T-helper 2 cell treated with Interferon-gamma antibody and Interleukin-4, amounts not matched to agents 5 μg/mL and 100 μg/mL, for 36 hours (primary cell): ENCODE measurements around the gene SPC24.
"Not testable (repeated sequence)": the region's sequence is repeated elsewhere in the genome, so short reads cannot be mapped to it uniquely, and the experiment has no call there.

Experiments used
- DNase-seq: peaks from one replicate; pipeline ENCODE4 v3.0.0; 2021; ENCODE audit warnings: low spot score
- H3K27ac Mint-ChIP-seq: one replicate; pipeline ENCODE4 v1.8.0; 2021; ENCODE audit warnings: mild to moderate bottlenecking, mixed read lengths
- H3K27me3 Mint-ChIP-seq: one replicate; pipeline ENCODE4 v1.8.0; 2021; ENCODE audit warnings: low read depth, mixed read lengths
- H3K36me3 Mint-ChIP-seq: one replicate; pipeline ENCODE4 v1.8.0; 2021; ENCODE audit warnings: low read depth, mixed read lengths
- H3K4me1 Mint-ChIP-seq: one replicate; pipeline ENCODE4 v1.8.0; 2021; ENCODE audit warnings: low read depth, mixed read lengths
- H3K4me3 Mint-ChIP-seq: one replicate; pipeline ENCODE4 v1.8.0; 2022; ENCODE audit warnings: mild to moderate bottlenecking, moderate library complexity, mixed read lengths
- H3K9me3 Mint-ChIP-seq: one replicate; pipeline ENCODE4 v1.8.0; 2021; ENCODE audit warnings: mixed read lengths

Gene SPC24

DNA sequence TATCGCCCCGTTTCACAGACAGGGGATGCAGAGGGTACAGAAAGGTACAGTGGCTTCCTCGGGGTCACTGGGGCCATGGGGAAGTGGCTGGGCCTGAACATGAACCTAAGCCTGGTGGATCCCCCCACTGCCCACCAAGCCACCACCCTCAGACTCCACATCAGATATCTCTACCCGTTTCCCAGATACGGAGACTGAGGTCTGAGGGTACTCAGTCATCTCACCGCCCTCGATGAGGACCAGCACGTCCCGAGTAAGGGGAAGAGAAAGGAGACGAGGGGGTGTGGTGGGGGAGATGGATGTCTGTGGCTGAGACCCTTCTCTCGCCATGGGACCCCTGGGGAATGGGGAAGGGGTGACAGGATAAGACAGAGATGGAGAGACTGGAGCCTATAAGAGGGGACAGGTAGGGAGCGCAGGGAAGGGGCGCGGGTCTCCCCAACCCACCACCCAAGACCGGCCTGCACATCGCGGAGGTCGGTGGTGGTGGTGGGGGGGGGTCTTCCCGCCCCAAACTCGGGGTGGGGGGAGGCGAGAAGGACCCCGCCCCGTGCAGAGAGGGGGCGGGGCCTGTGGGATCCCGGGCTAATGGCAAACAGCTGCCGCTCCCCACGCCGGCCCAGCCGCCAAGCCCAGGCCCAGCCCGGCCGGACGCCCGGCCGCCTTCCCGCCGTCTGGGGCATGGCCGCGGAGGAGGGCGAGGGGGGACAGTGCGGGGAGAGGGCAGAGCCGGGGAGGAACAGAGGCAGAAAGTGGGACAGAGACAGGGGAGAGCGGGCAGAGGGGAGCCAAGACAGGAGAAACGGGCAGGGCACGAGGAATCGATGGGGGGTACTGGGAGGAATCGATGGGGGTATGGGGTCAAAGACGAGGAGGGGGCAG, 41.1 kb upstream of the SPC24 start:
- DNase-seq = no peak
- H3K4me1 Mint-ChIP-seq = peaks cover 4% of the 10 kb centered on the region
- no peaks in the 10 kb centered on the region for H3K36me3 Mint-ChIP-seq
- peaks cover 13% of the 10 kb centered on the region for H3K27me3 Mint-ChIP-seq
- H3K4me3 Mint-ChIP-seq = peak overlapping the region; percentile 78
- no peak overlapping the region for H3K27ac Mint-ChIP-seq
- H3K9me3 Mint-ChIP-seq = no peaks in the 10 kb centered on the region

DNA sequence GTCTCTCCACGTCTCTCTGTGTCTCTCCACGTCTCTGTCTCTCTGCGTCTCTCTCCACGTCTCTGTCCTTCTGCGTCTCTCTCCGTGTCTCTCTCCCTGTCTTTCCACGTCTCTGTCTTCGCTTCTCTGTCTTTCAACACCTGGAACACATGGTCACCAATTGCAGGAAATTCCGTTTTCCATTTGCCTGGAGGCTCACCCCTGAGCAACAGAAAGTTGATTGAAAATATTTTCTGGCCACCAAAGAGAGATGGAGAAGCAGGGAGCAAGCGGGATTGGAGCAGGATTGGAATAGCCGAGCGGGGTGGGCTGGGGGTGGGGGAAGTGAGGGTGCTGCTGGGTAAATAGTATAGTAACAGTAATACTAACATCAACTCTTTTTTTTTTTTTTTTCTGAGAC, 40.1 kb upstream of the SPC24 start:
- DNase-seq = no peak
- peaks cover 4% of the 10 kb centered on the region for H3K4me1 Mint-ChIP-seq
- no peaks in the 10 kb centered on the region for H3K9me3 Mint-ChIP-seq
- H3K27ac Mint-ChIP-seq = no peak overlapping the region
- H3K27me3 Mint-ChIP-seq = peaks cover 13% of the 10 kb centered on the region
- H3K4me3 Mint-ChIP-seq = no peak overlapping the region
- H3K36me3 Mint-ChIP-seq = no peaks in the 10 kb centered on the region

DNA sequence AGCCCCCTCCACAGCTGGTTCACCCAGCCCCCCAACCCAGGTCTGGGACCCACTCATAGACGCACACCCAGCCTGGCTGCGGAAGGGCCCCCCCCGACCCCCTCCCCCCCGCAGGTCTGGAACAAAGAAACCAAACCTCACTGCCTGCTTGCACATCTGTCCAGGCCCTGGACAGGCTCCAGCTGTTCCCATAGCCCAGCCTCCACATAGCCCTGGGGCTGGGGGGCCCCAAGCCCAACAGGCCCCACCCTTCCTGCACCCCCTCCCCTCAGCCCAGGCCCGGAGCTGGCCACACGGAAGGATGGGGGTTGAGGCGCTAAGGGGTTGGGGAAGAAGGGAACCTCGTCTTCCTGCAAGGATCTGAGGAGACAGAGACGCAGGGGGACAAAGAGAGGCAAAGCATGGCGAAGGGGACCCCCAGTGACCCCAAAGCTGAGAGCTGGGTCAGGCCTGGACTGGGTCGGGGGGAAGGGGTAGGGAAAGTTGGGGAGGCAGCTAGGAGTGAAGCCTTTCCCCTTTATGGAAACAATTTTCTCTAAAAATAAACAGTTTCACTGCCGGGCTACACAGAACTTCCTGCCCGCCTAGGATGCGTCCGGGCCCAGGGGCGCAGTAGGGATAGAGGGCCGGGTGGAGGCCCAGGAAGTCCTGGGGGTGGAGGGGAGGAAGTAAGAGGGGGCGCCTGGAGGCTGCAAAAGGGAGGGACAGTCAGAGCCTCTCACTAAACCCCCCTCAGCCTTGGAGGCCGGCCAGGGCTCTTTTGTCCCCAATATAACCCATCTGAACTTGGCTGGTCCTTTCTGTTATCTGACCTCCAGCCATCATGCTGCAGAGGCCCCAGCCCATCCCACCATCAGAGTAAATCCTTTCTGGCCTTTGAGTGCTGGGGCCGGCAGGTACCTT, 39.3 kb upstream of the SPC24 start:
- Mint-ChIP-seq H3K36me3 (no peaks in the 10 kb centered on the region), H3K27ac (no peak overlapping the region), H3K4me3 (no peak overlapping the region), H3K27me3 (peaks cover 13% of the 10 kb centered on the region), H3K9me3 (no peaks in the 10 kb centered on the region), H3K4me1 (peaks cover 4% of the 10 kb centered on the region)
- no peak for DNase-seq

DNA sequence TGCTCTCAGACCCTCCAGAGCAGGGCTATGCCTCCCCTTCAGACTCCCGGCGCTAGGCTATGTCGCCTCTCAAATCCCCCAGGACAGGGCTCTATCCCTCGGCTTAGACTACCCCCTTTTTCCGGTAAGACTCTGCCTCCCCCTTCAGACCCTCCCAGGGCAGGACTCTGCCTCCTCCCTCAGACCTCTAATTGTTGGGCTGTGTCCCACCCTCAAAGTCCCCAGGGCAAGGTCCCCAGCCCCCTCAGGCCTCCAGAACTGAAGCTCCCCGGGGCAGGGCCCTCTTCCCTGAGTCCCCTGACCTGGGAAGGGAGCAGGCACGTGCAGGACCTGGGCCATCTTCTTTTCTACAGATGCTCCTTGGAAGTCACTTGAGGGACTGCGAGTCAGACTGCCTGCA, 38.6 kb upstream of the SPC24 start:
- Mint-ChIP-seq H3K4me1 (peaks cover 4% of the 10 kb centered on the region), H3K36me3 (no peaks in the 10 kb centered on the region), H3K27ac (no peak overlapping the region), H3K4me3 (no peak overlapping the region), H3K27me3 (peaks cover 9% of the 10 kb centered on the region), H3K9me3 (no peaks in the 10 kb centered on the region)
- no peak for DNase-seq

DNA sequence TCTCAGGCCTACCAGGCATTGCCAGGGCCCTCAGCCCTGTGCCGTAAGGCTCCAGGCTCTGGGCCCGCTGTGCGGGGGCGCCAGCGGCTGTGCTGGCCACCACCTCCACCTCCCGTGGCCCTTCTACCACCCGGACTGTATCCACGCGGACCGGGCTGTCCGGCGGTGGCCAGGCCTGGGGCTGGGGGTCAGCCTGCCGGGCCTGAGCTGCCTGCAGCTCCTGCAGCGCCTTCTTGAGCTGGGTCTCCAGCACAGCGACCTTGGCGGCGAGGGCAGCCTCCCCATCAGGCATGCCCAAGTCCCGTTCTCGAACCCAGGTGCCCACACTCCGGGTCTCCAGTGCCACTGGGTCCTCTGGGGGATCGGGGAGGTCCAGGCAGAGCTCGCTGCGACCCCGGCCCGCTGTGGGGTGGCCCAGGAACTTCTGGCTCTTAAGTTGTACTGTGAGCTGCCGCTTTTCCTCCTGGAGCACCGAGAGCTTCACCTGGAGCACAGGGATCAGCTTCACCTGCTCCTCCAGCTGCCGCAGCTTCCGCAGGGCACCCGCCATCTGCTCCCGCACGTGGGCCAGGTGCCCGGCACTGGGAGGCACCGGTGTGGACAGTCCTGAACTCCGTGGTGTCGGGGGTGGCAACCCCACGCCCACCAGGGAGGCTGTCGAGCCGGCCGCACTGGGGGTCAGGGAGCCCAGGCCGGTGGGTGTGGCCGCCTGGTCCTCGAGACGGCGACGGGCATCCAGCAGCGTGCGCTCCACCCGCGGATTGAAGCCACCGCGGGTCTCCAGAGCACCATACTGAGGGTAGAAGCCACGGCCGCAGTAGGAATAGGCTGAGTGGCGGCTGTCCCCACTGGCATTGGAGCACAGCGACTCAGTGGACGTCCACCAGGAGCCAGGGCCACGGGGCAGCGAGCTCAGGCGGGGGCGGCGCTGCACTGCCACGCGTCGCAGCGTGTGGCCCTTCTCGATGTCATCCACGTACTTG, 37.7 kb upstream of the SPC24 start:
- no peaks in the 10 kb centered on the region for H3K36me3 Mint-ChIP-seq
- H3K27ac Mint-ChIP-seq = no peak overlapping the region
- no peaks in the 10 kb centered on the region for H3K9me3 Mint-ChIP-seq
- no peak for DNase-seq
- H3K4me3 Mint-ChIP-seq = no peak overlapping the region
- peaks cover 4% of the 10 kb centered on the region for H3K4me1 Mint-ChIP-seq
- H3K27me3 Mint-ChIP-seq = peaks cover 9% of the 10 kb centered on the region

DNA sequence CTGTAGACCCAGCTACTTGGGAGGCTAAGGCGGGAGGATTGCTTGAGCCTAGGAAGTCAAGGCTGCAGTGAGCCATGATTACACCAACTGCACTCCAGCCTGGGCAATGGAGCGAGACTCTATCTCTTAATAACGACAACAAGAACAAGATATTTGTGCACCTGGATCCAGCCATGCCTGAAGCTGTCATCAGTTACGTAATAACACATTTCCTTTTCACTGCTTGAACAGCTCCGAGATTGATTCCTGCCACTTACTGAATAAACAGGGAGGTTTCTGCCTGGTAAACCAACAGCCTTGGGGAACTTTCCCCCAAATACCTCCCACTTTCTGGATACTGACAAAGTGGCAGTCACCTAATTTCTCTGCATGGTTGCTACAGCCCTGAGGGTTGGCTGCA, 36.4 kb upstream of the SPC24 start:
- Mint-ChIP-seq H3K27ac (no peak overlapping the region), H3K27me3 (peaks cover 9% of the 10 kb centered on the region), H3K9me3 (no peaks in the 10 kb centered on the region), H3K36me3 (no peaks in the 10 kb centered on the region), H3K4me3 (no peak overlapping the region), H3K4me1 (peaks cover 4% of the 10 kb centered on the region)
- no peak for DNase-seq

DNA sequence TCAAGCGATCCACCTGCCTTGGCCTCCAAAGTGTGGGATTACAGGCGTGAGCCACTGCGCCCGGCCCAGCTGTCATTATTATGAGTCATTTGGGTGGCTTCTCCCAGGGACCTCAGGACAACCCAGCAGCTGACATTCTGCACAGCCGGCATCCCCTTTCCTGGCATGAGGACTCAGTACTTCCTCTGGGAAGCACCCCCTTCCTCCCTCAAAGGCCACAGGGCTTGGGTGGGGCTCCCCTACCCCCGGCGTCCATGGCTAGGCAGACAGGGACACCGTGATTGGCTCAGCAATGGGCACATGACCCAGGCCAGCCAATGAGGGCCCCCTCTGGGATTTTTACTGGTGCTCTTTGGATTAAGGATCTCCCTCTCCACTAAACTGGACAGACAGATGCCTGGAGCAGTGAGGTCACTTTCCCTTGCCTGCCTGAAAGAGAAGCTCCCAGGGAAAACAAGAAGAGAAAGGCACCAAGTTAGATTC, 35.7 kb upstream of the SPC24 start:
- Mint-ChIP-seq H3K4me1 (peaks cover 3% of the 10 kb centered on the region), H3K36me3 (no peaks in the 10 kb centered on the region), H3K27me3 (peaks cover 6% of the 10 kb centered on the region), H3K9me3 (no peaks in the 10 kb centered on the region), H3K27ac (no peak overlapping the region), H3K4me3 (no peak overlapping the region)
- no peak for DNase-seq

DNA sequence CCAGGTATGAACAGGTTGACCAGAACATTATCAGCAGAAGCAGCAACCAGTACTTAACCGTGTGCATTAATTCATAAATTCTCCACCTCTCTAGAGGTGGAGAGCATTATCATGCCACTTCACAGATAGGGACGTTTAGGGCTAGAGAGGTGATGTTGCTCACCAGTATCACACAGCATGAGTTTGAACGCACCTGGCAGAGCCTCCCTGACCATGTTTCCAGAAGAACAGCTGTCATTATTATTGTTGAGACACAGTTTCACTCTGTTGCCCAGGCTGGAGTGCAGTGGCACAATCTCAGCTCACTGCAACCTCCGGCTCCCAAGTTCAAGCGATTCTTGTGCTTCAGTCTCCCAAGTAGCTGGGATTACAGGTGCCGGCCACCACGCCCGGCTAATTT, 34.9 kb upstream of the SPC24 start:
- Mint-ChIP-seq H3K4me1 (peaks cover under 1% of the 10 kb centered on the region), H3K36me3 (no peaks in the 10 kb centered on the region), H3K27me3 (peaks cover 1% of the 10 kb centered on the region), H3K4me3 (no peak overlapping the region), H3K9me3 (no peaks in the 10 kb centered on the region), H3K27ac (no peak overlapping the region)
- DNase-seq = no peak

DNA sequence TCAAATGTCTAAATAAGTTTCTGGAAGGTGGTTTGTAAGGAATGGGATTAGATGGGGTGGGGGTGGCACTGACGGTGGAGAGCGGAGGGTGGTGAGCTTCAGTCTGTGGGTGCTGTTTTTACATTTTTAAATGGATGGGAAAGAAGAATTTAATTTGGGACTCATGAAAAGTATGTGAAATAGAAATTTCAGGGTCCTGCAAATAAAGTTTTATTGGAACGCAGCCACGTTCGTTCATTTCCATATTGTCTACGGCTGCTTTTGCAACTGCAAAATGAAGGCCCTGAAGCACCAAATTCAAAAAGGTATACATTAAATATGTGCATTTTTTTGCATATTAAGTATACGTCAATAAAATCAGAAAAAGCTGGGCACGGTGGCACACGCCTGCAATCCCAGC, 31.9 kb upstream of the SPC24 start:
- DNase-seq = no peak
- Mint-ChIP-seq H3K27me3 (peaks cover 2% of the 10 kb centered on the region), H3K4me3 (no peak overlapping the region), H3K9me3 (no peaks in the 10 kb centered on the region), H3K27ac (no peak overlapping the region), H3K4me1 (no peaks in the 10 kb centered on the region), H3K36me3 (no peaks in the 10 kb centered on the region)

DNA sequence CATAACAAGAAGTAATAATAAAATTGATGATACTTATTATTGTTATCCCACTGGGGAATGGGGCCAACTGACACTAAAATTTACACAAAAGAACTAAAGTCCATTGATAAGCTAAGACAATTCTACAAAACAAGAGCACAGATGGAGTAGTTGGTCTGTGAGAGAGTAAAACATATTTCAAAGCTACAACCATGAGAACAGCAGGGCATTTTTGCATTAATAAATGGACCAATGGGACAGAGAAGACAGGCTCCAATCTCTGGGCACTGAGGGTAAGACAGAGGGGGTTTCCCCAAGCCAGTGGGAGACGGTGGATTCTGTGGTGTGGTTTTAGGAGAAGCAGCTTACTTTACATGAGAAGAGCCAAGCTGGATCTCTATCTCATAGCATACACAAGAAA, 27.4 kb upstream of the SPC24 start:
- Mint-ChIP-seq H3K27me3 (peaks cover 2% of the 10 kb centered on the region), H3K9me3 (no peaks in the 10 kb centered on the region), H3K36me3 (no peaks in the 10 kb centered on the region), H3K4me1 (no peaks in the 10 kb centered on the region), H3K4me3 (no peak overlapping the region), H3K27ac (no peak overlapping the region)
- no peak for DNase-seq

DNA sequence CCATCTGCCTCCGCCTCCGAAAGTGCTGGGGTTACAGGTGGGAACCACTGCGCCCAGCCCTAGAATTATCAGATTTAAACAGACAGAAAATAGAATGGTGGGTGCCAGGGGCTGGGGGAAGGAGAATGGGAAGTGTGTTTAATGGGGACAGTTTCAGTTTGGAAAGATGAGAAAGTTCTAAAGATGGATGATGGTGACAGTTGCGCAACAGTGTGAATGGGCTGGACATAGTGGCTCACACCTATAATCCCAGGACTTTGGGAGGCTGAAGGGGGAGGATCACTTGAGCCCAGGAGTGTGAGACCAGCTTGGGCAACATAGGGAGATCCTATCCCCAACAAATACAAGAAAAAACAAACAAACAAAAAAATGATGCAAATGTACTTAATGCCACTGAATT, 25.9 kb upstream of the SPC24 start:
- Mint-ChIP-seq H3K27me3 (peaks cover 2% of the 10 kb centered on the region), H3K4me3 (no peak overlapping the region)

DNA sequence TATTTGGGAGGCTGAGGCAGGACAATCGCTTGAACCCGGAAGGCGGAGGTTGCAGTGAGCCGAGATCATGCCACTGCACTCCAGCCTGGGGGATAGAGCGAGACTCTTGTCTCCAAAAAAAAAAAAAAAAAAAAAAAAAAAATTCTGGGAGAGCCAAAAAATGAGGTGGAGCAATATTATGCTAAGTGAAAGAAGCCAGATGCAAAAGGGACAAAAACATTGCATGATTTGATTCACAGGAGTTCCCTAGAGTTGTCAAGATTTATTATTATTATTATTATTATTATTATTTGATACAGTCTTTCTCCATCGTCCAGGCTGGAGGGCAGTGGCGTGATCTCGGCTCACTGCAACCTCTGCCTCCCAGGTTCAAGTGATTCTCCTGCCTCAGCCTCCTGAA, 25.4 kb upstream of the SPC24 start:
- H3K27ac Mint-ChIP-seq, H3K27me3 Mint-ChIP-seq, H3K4me3 Mint-ChIP-seq, H3K4me1 Mint-ChIP-seq, H3K36me3 Mint-ChIP-seq, DNase-seq, H3K9me3 Mint-ChIP-seq: not testable (repeated sequence)

More for the DNA sequence above, 25.9 kb upstream of the SPC24 start:
- no peaks in the 10 kb centered on the region for H3K4me1 Mint-ChIP-seq
- H3K27ac Mint-ChIP-seq = no peak overlapping the region
- H3K9me3 Mint-ChIP-seq = no peaks in the 10 kb centered on the region
- no peak for DNase-seq
- H3K36me3 Mint-ChIP-seq = no peaks in the 10 kb centered on the region

DNA sequence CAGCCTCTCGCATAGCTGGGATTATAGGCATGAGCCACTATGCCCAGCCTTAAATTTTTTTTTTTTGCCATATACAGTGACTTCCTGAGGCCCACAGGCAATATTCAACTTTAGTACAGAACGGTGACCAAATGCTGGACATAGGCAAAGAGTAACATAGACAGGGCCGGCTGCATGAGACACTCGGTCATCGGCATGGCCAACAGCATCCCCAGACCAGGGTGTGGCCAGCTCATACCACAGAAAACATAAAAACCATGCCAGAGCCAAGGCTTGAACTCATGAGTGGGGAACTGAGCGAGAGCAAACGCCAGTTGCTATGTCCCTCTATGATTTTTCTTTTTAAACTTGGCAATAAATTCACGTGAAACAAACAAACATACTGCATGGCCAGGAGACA, 24.8 kb upstream of the SPC24 start:
- peaks cover 2% of the 10 kb centered on the region for H3K27me3 Mint-ChIP-seq
- no peaks in the 10 kb centered on the region for H3K4me1 Mint-ChIP-seq
- no peaks in the 10 kb centered on the region for H3K36me3 Mint-ChIP-seq
- H3K9me3 Mint-ChIP-seq = no peaks in the 10 kb centered on the region
- H3K4me3 Mint-ChIP-seq = no peak overlapping the region
- no peak overlapping the region for H3K27ac Mint-ChIP-seq
- DNase-seq = no peak
